Neural progenitor cell (in vitro differentiated cells): ENCODE results near the gene MOGAT1. TPM values are rescaled to one million over a fixed set of nuclear protein-coding genes. Genes with fewer than 3 reads are reported as not detected.
"Not testable (repeated sequence)": the region's sequence is repeated elsewhere in the genome, so short reads cannot be mapped to it uniquely, and the experiment has no call there.

Experiments
- DNase-seq: peaks from one replicate; pipeline ENCODE4 v3.0.0-alpha.2; 2016; ENCODE audit warnings: low spot score
- H2AFZ ChIP-seq: fragments of 200-600 bp; sonication (generic); replicated peaks from 2 replicates; pipeline ENCODE4 v1.6.1; 2016; ENCODE audit warnings: antibody characterized with exemption
- H3F3A ChIP-seq: fragments of 200-600 bp; sonication (generic); 2 replicates; pipeline ENCODE4 v1.6.1; 2016; ENCODE audit warnings: antibody characterized with exemption, low read depth
- H3K27ac ChIP-seq: fragments of 200-600 bp; sonication (generic); 2 replicates; pipeline ENCODE4 v1.5.1; 2016; ENCODE audit warnings: mild to moderate bottlenecking
- H3K27me3 ChIP-seq: fragments of 200-600 bp; sonication (generic); 2 replicates; pipeline ENCODE4 v1.6.1; 2016; ENCODE audit warnings: mild to moderate bottlenecking, moderate library complexity
- H3K36me3 ChIP-seq: fragments of 200-600 bp; sonication (generic); 2 replicates; pipeline ENCODE4 v1.5.1; 2016
- H3K4me1 ChIP-seq: fragments of 200-600 bp; sonication (generic); 2 replicates; pipeline ENCODE4 v1.6.1; 2016; ENCODE audit warnings: mixed run types
- H3K4me2 ChIP-seq: fragments of 200-600 bp; sonication (generic); 2 replicates; pipeline ENCODE4 v1.6.1; 2016
- H3K4me3 ChIP-seq: fragments of 200-600 bp; sonication (generic); 2 replicates; pipeline ENCODE4 v1.5.1; 2016
- H3K79me2 ChIP-seq: fragments of 200-600 bp; sonication (generic); 2 replicates; pipeline ENCODE4 v1.6.1; 2016; ENCODE audit warnings: low read depth
- H3K9ac ChIP-seq: fragments of 200-600 bp; sonication (generic); 2 replicates; pipeline ENCODE4 v1.6.1; 2016
- H3K9me3 ChIP-seq: fragments of 200-600 bp; sonication (generic); 2 replicates; pipeline ENCODE4 v1.5.1; 2016; ENCODE audit warnings: low read depth
- H4K20me1 ChIP-seq: fragments of 200-600 bp; sonication (generic); 2 replicates; pipeline ENCODE4 v1.6.1; 2016; ENCODE audit warnings: low read depth
- H3K27ac Mint-ChIP-seq: 3 replicates; pipeline ENCODE4 v1.8.0; 2021; ENCODE audit warnings: mixed read lengths
- H3K27me3 Mint-ChIP-seq: 2 replicates; pipeline ENCODE4 v1.8.0; 2022; ENCODE audit warnings: low read depth, mild to moderate bottlenecking, inconsistent platforms, moderate library complexity, mixed read lengths; ENCODE audit not compliant: insufficient read depth
- H3K36me3 Mint-ChIP-seq: 3 replicates; pipeline ENCODE4 v1.8.0; 2021; ENCODE audit warnings: mixed read lengths
- H3K4me1 Mint-ChIP-seq: 3 replicates; pipeline ENCODE4 v1.8.0; 2021; ENCODE audit warnings: mixed read lengths
- H3K4me3 Mint-ChIP-seq: 3 replicates; pipeline ENCODE4 v1.8.0; 2021; ENCODE audit warnings: mild to moderate bottlenecking, moderate library complexity, mixed read lengths
- H3K9me3 Mint-ChIP-seq: 3 replicates; pipeline ENCODE4 v1.8.0; 2020; ENCODE audit warnings: mixed read lengths
- EZH2 ChIP-seq: fragments of 200-600 bp; sonication (generic); IDR thresholded peaks from 2 replicates; pipeline ENCODE4 v1.6.1; 2017; ENCODE audit warnings: antibody characterized with exemption, mild to moderate bottlenecking, moderate library complexity
- EZH2phosphoT487 ChIP-seq: fragments of 200-600 bp; sonication (generic); IDR thresholded peaks from 2 replicates; pipeline ENCODE4 v1.6.1; 2017; ENCODE audit warnings: antibody characterized with exemption
- total RNA-seq: library from RNA; depleted of rRNA; stranded (reverse); fragments of >200 nt; gene quantifications from 2 replicates; pipeline ENCODE4 v1.2.3, GENCODE V29; 2015; ENCODE audit warnings: low replicate concordance
- TF ChIP-seq, protein P1 (sequence below): fragments of 200-600 bp; sonication (generic); IDR thresholded peaks from 2 replicates; pipeline ENCODE4 v1.5.1; 2017; ENCODE audit warnings: antibody characterized with exemption, mild to moderate bottlenecking

The MOGAT1 gene
- total RNA-seq, 1 donor from 2014 or later, result 2.0 TPM

DNA sequence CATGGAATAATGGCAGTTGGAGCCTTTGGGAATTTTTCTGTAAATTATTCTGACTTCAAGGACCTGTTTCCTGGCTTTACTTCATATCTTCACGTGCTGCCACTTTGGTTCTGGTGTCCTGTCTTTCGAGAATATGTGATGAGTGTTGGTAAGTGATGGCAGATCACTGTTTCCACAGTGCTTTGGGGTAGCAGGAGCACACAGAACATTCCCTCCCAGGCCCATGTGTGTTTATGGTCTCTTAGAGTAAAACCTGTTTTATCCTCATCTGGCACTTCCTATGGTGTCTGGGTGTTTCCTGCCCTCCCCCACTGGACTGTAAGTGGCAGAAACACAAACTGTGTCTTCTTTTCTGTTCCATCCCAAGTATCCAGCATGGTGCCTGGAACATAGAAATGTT is 17.9 kb downstream of the MOGAT1 start:
- Histone ChIP-seq H3K9me3 (no peaks in the 10 kb centered on the region), H3K4me1 (peaks cover 9% of the 10 kb centered on the region), H3K4me2 (no peak overlapping the region), H2AFZ (no peak overlapping the region), H3F3A (peaks cover 7% of the 10 kb centered on the region), H3K36me3 (no peaks in the 10 kb centered on the region), H4K20me1 (no peaks in the 10 kb centered on the region), H3K79me2 (no peaks in the 10 kb centered on the region), H3K4me3 (no peak overlapping the region), H3K9ac (no peak overlapping the region), H3K27me3 (no peaks in the 10 kb centered on the region), H3K27ac (no peak overlapping the region)
- H3K4me3 Mint-ChIP-seq, result no peak overlapping the region
- TF ChIP-seq EZH2 (no peak), EZH2phosphoT487 (no peak)
- TF ChIP-seq, protein P1, sequence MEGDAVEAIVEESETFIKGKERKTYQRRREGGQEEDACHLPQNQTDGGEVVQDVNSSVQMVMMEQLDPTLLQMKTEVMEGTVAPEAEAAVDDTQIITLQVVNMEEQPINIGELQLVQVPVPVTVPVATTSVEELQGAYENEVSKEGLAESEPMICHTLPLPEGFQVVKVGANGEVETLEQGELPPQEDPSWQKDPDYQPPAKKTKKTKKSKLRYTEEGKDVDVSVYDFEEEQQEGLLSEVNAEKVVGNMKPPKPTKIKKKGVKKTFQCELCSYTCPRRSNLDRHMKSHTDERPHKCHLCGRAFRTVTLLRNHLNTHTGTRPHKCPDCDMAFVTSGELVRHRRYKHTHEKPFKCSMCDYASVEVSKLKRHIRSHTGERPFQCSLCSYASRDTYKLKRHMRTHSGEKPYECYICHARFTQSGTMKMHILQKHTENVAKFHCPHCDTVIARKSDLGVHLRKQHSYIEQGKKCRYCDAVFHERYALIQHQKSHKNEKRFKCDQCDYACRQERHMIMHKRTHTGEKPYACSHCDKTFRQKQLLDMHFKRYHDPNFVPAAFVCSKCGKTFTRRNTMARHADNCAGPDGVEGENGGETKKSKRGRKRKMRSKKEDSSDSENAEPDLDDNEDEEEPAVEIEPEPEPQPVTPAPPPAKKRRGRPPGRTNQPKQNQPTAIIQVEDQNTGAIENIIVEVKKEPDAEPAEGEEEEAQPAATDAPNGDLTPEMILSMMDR, result no peak
- H3K9me3 Mint-ChIP-seq, result no peaks in the 10 kb centered on the region
- H3K4me1 Mint-ChIP-seq, result no peaks in the 10 kb centered on the region
- H3K36me3 Mint-ChIP-seq, result no peaks in the 10 kb centered on the region
- H3K27me3 Mint-ChIP-seq, result peaks cover 10% of the 10 kb centered on the region
- DNase-seq, result no peak
- H3K27ac Mint-ChIP-seq, result no peak overlapping the region

DNA sequence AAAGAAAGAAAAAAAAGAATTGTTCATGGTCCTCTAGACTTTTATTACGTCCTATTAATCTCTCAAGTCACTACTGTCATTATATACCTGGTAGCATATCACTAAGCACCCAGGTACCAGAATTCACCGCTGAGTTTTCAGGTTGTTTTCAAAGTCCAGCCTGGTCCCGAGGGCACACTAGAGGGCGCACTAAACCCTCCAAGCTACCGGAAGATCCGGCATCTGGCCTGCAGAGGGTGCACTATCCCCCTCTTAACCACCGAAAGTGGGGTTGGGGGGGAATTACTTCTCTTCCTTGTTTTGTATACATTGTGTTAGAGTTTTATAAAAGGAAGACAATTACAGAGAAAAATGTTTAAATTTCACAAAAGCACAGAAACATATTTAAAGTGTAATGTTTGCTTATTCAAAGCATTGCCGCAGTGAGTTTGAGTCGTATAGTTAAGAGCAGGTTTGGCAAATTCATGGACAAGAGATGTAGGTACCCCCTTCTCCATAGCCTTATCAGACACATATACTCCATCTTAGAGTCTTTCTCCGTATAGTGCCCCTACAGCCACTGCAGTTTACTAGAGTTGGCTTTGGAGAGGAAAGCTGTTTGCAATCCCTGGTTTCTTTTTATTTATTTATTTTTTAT is 19.2 kb downstream of the MOGAT1 start:
- no peaks in the 10 kb centered on the region for H3K79me2 ChIP-seq
- Mint-ChIP-seq H3K4me1 (no peaks in the 10 kb centered on the region), H3K4me3 (no peak overlapping the region), H3K36me3 (no peaks in the 10 kb centered on the region), H3K27me3 (peaks cover 7% of the 10 kb centered on the region), H3K9me3 (no peaks in the 10 kb centered on the region), H3K27ac (no peak overlapping the region)
- H3K27me3 ChIP-seq, result no peaks in the 10 kb centered on the region
- no peaks in the 10 kb centered on the region for H3K9me3 ChIP-seq
- peak; percentile 91 for DNase-seq
- no peaks in the 10 kb centered on the region for H3K36me3 ChIP-seq
- H3K27ac ChIP-seq, result no peak overlapping the region
- TF ChIP-seq EZH2, result no peak
- TF ChIP-seq, protein P1, result peak; percentile 100
- peaks cover 7% of the 10 kb centered on the region for H3F3A ChIP-seq
- no peak overlapping the region for H3K4me3 ChIP-seq
- peaks cover 9% of the 10 kb centered on the region for H3K4me1 ChIP-seq
- no peak overlapping the region for H2AFZ ChIP-seq
- H4K20me1 ChIP-seq, result no peaks in the 10 kb centered on the region
- no peak overlapping the region for H3K4me2 ChIP-seq
- no peak overlapping the region for H3K9ac ChIP-seq

DNA sequence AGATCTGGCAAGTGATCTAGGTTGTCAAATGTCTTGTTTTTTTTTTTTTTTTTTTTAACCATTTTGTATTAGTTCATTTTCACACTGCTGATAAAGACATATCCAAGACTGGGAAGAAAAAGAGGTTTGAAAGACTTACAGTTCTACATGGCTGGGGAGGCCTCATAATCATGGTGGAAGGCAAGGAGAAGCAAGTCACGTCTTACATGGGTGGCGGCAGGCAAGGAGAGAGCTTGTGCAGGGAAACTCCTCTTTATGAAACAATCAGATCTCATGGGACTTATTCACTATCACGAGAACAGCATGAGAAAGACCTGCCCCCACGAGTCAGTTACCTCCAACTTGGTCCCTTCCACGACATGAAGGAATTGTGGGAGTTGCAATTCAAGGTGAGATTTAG is 22.0 kb downstream of the MOGAT1 start:
- H3K9me3 Mint-ChIP-seq, H3K27ac ChIP-seq, H3K9me3 ChIP-seq, DNase-seq, H3K4me1 ChIP-seq, H2AFZ ChIP-seq, H3F3A ChIP-seq, H3K27me3 ChIP-seq, H3K27me3 Mint-ChIP-seq, H3K36me3 Mint-ChIP-seq, H3K36me3 ChIP-seq, H3K4me1 Mint-ChIP-seq, H3K79me2 ChIP-seq, H3K4me3 ChIP-seq, H3K4me2 ChIP-seq, H3K9ac ChIP-seq, H4K20me1 ChIP-seq: not testable (repeated sequence)
- Mint-ChIP-seq H3K4me3 (peak overlapping the region; percentile 46), H3K27ac (peak overlapping the region; percentile 12)

DNA sequence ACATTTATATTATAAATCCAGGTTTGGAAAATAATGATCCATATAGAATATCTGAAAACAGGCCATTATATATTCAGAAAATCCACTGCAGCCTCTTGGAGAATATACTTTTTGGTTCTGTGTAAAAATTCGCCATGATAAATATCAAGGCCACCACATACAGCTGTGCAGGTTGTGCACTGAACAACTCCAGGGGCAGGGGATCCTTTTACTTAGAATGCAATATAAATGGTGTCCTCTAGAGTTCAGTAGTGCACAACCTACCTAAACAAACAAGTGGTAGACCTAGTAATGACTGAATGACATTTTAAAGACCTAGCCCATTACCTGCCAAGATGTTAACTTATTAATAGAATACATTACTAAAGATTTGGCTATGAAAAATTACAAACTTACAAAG is 22.4 kb downstream of the MOGAT1 start:
- Mint-ChIP-seq H3K9me3 (no peaks in the 10 kb centered on the region), H3K4me3 (no peak overlapping the region), H3K4me1 (no peaks in the 10 kb centered on the region), H3K27me3 (peaks cover 5% of the 10 kb centered on the region), H3K36me3 (no peaks in the 10 kb centered on the region), H3K27ac (no peak overlapping the region)
- Histone ChIP-seq H3K79me2 (no peaks in the 10 kb centered on the region), H3K9ac (no peak overlapping the region), H3K4me1 (peaks cover 2% of the 10 kb centered on the region), H3K27ac (no peak overlapping the region), H3K36me3 (no peaks in the 10 kb centered on the region), H3K4me2 (no peak overlapping the region), H2AFZ (no peak overlapping the region), H3F3A (peaks cover 5% of the 10 kb centered on the region), H3K4me3 (no peak overlapping the region), H4K20me1 (no peaks in the 10 kb centered on the region), H3K27me3 (no peaks in the 10 kb centered on the region), H3K9me3 (no peaks in the 10 kb centered on the region)
- no peak for TF ChIP-seq EZH2
- TF ChIP-seq, protein P1, result peak; percentile 39
- DNase-seq, result no peak
